Activated naive CD8-positive, alpha-beta T cell treated with anti-CD3 and anti-CD28 coated beads for 36 hours (primary cell): ENCODE measurements around the gene CHRNA3. TPM values are rescaled to one million over a fixed set of nuclear protein-coding genes. Genes with fewer than 3 reads are reported as not detected.
A peak's percentile ranks its signal among the peaks of the same experiment; 100 is the strongest.
"Not testable (repeated sequence)": the region's sequence is repeated elsewhere in the genome, so short reads cannot be mapped to it uniquely, and the experiment has no call there.

Source experiments
- DNase-seq: peaks from one replicate; pipeline ENCODE4 v3.0.0; 2021
- H3K27ac Mint-ChIP-seq: one replicate; pipeline ENCODE4 v1.8.0; 2022; ENCODE audit warnings: mild to moderate bottlenecking, moderate library complexity, mixed read lengths
- H3K27me3 Mint-ChIP-seq: one replicate; pipeline ENCODE4 v1.8.0; 2022; ENCODE audit warnings: mild to moderate bottlenecking, mixed read lengths
- H3K36me3 Mint-ChIP-seq: one replicate; pipeline ENCODE4 v1.8.0; 2021; ENCODE audit warnings: mild to moderate bottlenecking, mixed read lengths
- H3K4me1 Mint-ChIP-seq: one replicate; pipeline ENCODE4 v1.8.0; 2021; ENCODE audit warnings: mixed read lengths
- H3K4me3 Mint-ChIP-seq: one replicate; pipeline ENCODE4 v1.8.0; 2022; ENCODE audit warnings: mild to moderate bottlenecking, moderate library complexity, mixed read lengths
- H3K9me3 Mint-ChIP-seq: one replicate; pipeline ENCODE4 v1.8.0; 2022; ENCODE audit warnings: mixed read lengths
- total RNA-seq, 2 experiments: library from RNA; stranded (reverse); gene quantifications; one replicate each; pipeline ENCODE4 v1.2.3, GENCODE V29; 2021

Gene CHRNA3
- total RNA-seq, 2 experiments from 2014 or later = not detected

- Mint-ChIP-seq H3K27me3 (peaks cover 23% of the 10 kb centered on the region), H3K36me3 (no peaks in the 10 kb centered on the region), H3K4me1 (peaks cover 7% of the 10 kb centered on the region), H3K4me3 (no peak overlapping the region), H3K27ac (no peak overlapping the region), H3K9me3 (no peaks in the 10 kb centered on the region)
- DNase-seq = no peak
Measured at GRCh38 chr15:78615151-78615589, 5.6 kb downstream of the CHRNA3 start.

GRCh38 chr15:78614021-78614420 lies 6.8 kb downstream of the CHRNA3 start:
- Mint-ChIP-seq H3K4me3 (no peak overlapping the region), H3K9me3 (no peaks in the 10 kb centered on the region), H3K36me3 (no peaks in the 10 kb centered on the region), H3K27me3 (peaks cover 12% of the 10 kb centered on the region), H3K27ac (no peak overlapping the region), H3K4me1 (peaks cover 2% of the 10 kb centered on the region)
- no peak for DNase-seq

GRCh38 chr15:78609551-78609950 lies 11.2 kb downstream of the CHRNA3 start:
- not testable (repeated sequence) for H3K9me3 Mint-ChIP-seq, H3K27me3 Mint-ChIP-seq, H3K4me1 Mint-ChIP-seq, H3K36me3 Mint-ChIP-seq, H3K4me3 Mint-ChIP-seq, H3K27ac Mint-ChIP-seq, DNase-seq

- H3K27ac Mint-ChIP-seq = no peak overlapping the region
Measured at GRCh38 chr15:78605680-78606079, 15.1 kb downstream of the CHRNA3 start.

GRCh38 chr15:78605201-78605600 lies 15.6 kb downstream of the CHRNA3 start:
- Mint-ChIP-seq H3K27me3 (peaks cover 7% of the 10 kb centered on the region), H3K27ac (no peak overlapping the region), H3K4me1 (no peaks in the 10 kb centered on the region), H3K9me3 (no peaks in the 10 kb centered on the region), H3K36me3 (no peaks in the 10 kb centered on the region), H3K4me3 (no peak overlapping the region)
- no peak for DNase-seq

More at GRCh38 chr15:78605680-78606079, 15.1 kb downstream of the CHRNA3 start:
- no peak for DNase-seq
- Mint-ChIP-seq H3K4me1 (no peaks in the 10 kb centered on the region), H3K36me3 (no peaks in the 10 kb centered on the region), H3K9me3 (no peaks in the 10 kb centered on the region), H3K27me3 (peaks cover 7% of the 10 kb centered on the region), H3K4me3 (no peak overlapping the region)

GRCh38 chr15:78604420-78604819 lies 16.4 kb downstream of the CHRNA3 start:
- H3K36me3 Mint-ChIP-seq = no peaks in the 10 kb centered on the region
- H3K27ac Mint-ChIP-seq = no peak overlapping the region
- no peak for DNase-seq
- H3K27me3 Mint-ChIP-seq = peaks cover 7% of the 10 kb centered on the region
- no peaks in the 10 kb centered on the region for H3K9me3 Mint-ChIP-seq
- H3K4me3 Mint-ChIP-seq = no peak overlapping the region
- no peaks in the 10 kb centered on the region for H3K4me1 Mint-ChIP-seq

- Mint-ChIP-seq H3K4me3 (no peak overlapping the region), H3K4me1 (no peaks in the 10 kb centered on the region)
Measured at GRCh38 chr15:78603467-78603866, 17.3 kb downstream of the CHRNA3 start.

GRCh38 chr15:78599189-78599588 lies 21.6 kb downstream of the CHRNA3 start:
- no peak overlapping the region for H3K27ac Mint-ChIP-seq
- no peaks in the 10 kb centered on the region for H3K9me3 Mint-ChIP-seq
- no peak overlapping the region for H3K4me3 Mint-ChIP-seq
- no peaks in the 10 kb centered on the region for H3K36me3 Mint-ChIP-seq
- DNase-seq = no peak
- H3K27me3 Mint-ChIP-seq = no peaks in the 10 kb centered on the region
- H3K4me1 Mint-ChIP-seq = peaks cover 4% of the 10 kb centered on the region

More at GRCh38 chr15:78603467-78603866, 17.3 kb downstream of the CHRNA3 start:
- peaks cover 7% of the 10 kb centered on the region for H3K27me3 Mint-ChIP-seq
- H3K27ac Mint-ChIP-seq = no peak overlapping the region
- no peak for DNase-seq
- no peaks in the 10 kb centered on the region for H3K9me3 Mint-ChIP-seq
- H3K36me3 Mint-ChIP-seq = no peaks in the 10 kb centered on the region

- DNase-seq = no peak
- Mint-ChIP-seq H3K4me1 (peaks cover 4% of the 10 kb centered on the region), H3K27me3 (no peaks in the 10 kb centered on the region), H3K27ac (no peak overlapping the region), H3K4me3 (no peak overlapping the region), H3K36me3 (no peaks in the 10 kb centered on the region), H3K9me3 (no peaks in the 10 kb centered on the region)
Measured at GRCh38 chr15:78598348-78598747, 22.4 kb downstream of the CHRNA3 start.

GRCh38 chr15:78597583-78597982 lies 23.2 kb downstream of the CHRNA3 start:
- DNase-seq = no peak
- peaks cover 4% of the 10 kb centered on the region for H3K4me1 Mint-ChIP-seq
- H3K9me3 Mint-ChIP-seq = no peaks in the 10 kb centered on the region
- H3K27ac Mint-ChIP-seq = no peak overlapping the region
- H3K36me3 Mint-ChIP-seq = no peaks in the 10 kb centered on the region
- no peak overlapping the region for H3K4me3 Mint-ChIP-seq
- H3K27me3 Mint-ChIP-seq = no peaks in the 10 kb centered on the region

- H3K4me3 Mint-ChIP-seq = no peak overlapping the region
- H3K4me1 Mint-ChIP-seq = no peaks in the 10 kb centered on the region
- no peaks in the 10 kb centered on the region for H3K9me3 Mint-ChIP-seq
- no peak for DNase-seq
- H3K27me3 Mint-ChIP-seq = peaks cover 4% of the 10 kb centered on the region
- no peak overlapping the region for H3K27ac Mint-ChIP-seq
- H3K36me3 Mint-ChIP-seq = no peaks in the 10 kb centered on the region
Measured at GRCh38 chr15:78574944-78575343, 45.9 kb downstream of the CHRNA3 start.

- H3K4me1 Mint-ChIP-seq = peaks cover 3% of the 10 kb centered on the region
- no peak overlapping the region for H3K27ac Mint-ChIP-seq
- no peak overlapping the region for H3K4me3 Mint-ChIP-seq
- no peaks in the 10 kb centered on the region for H3K9me3 Mint-ChIP-seq
- no peak for DNase-seq
- H3K27me3 Mint-ChIP-seq = peaks cover 11% of the 10 kb centered on the region
- H3K36me3 Mint-ChIP-seq = no peaks in the 10 kb centered on the region
Measured at GRCh38 chr15:78573416-78573815, 47.4 kb downstream of the CHRNA3 start.

GRCh38 chr15:78571382-78571781 lies 49.4 kb downstream of the CHRNA3 start:
- Mint-ChIP-seq H3K27ac (no peak overlapping the region), H3K36me3 (no peaks in the 10 kb centered on the region), H3K27me3 (peaks cover 24% of the 10 kb centered on the region), H3K4me3 (no peak overlapping the region), H3K4me1 (peaks cover 11% of the 10 kb centered on the region), H3K9me3 (no peaks in the 10 kb centered on the region)
- no peak for DNase-seq

GRCh38 chr15:78570710-78571109 lies 50.1 kb downstream of the CHRNA3 start:
- H3K27ac Mint-ChIP-seq = no peak overlapping the region
- no peaks in the 10 kb centered on the region for H3K36me3 Mint-ChIP-seq
- no peaks in the 10 kb centered on the region for H3K9me3 Mint-ChIP-seq
- H3K4me1 Mint-ChIP-seq = peaks cover 15% of the 10 kb centered on the region
- no peak for DNase-seq
- H3K27me3 Mint-ChIP-seq = peaks cover 29% of the 10 kb centered on the region
- H3K4me3 Mint-ChIP-seq = no peak overlapping the region

- no peak overlapping the region for H3K4me3 Mint-ChIP-seq
- H3K9me3 Mint-ChIP-seq = no peaks in the 10 kb centered on the region
- no peak for DNase-seq
- peaks cover 25% of the 10 kb centered on the region for H3K4me1 Mint-ChIP-seq
- no peaks in the 10 kb centered on the region for H3K36me3 Mint-ChIP-seq
- H3K27me3 Mint-ChIP-seq = peaks cover 47% of the 10 kb centered on the region
- H3K27ac Mint-ChIP-seq = no peak overlapping the region
Measured at GRCh38 chr15:78567531-78567930, 53.3 kb downstream of the CHRNA3 start.

GRCh38 chr15:78565951-78566774 lies 54.6 kb downstream of the CHRNA3 start:
- no peaks in the 10 kb centered on the region for H3K9me3 Mint-ChIP-seq
- peaks cover 25% of the 10 kb centered on the region for H3K4me1 Mint-ChIP-seq
- H3K4me3 Mint-ChIP-seq = peak overlapping the region; percentile 75
- H3K36me3 Mint-ChIP-seq = peaks cover 2% of the 10 kb centered on the region
- no peak for DNase-seq
- H3K27ac Mint-ChIP-seq = no peak overlapping the region
- peaks cover 52% of the 10 kb centered on the region for H3K27me3 Mint-ChIP-seq
